Inferior parietal cortex (tissue), 1 donor: ENCODE measurements around the gene FHIT.

Experiments
- DNase-seq: peaks from one replicate; pipeline ENCODE4 v3.0.0-alpha.2; 2016; ENCODE audit errors: extremely low spot score

FHIT gene

DNA sequence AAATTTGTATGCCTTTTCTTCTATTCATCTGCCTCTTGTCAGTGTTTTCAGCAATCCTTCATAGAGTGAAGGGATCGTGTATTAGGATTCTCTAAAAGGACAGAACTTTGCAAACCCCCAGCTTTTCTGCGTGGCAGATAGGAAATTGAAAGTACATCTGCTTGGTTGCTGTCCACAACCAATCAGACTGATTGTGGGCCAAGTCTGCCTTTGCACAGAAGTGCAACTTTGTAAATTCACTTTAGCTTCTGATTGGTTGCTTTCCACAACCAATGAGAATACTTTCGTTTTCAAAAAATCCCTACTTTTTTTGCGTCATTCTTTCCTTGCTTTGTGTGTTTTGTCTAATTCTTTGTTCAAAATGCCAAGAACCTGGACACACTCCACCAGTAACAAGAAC, 847.4 kb downstream of the FHIT start:
- DNase-seq = no peak

DNA sequence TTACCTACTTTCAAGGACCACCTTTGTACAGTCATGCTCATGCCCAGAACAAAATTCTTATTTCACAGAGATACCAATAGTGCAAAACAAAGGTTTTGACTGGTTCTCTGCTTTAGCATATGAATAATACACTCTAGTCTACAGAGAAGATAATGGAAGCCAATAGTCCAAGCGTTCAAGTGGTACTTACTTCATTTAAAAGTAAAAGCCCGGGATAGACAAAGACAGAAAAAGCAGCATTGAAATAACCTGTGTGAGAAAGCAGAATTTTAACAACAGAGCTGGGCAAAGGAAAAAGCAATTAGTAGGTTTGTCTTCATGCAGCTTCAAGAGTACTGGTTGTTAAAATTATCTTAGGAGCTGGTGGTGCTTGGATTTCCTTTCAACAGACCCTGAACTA, 848.3 kb downstream of the FHIT start:
- DNase-seq = no peak

DNA sequence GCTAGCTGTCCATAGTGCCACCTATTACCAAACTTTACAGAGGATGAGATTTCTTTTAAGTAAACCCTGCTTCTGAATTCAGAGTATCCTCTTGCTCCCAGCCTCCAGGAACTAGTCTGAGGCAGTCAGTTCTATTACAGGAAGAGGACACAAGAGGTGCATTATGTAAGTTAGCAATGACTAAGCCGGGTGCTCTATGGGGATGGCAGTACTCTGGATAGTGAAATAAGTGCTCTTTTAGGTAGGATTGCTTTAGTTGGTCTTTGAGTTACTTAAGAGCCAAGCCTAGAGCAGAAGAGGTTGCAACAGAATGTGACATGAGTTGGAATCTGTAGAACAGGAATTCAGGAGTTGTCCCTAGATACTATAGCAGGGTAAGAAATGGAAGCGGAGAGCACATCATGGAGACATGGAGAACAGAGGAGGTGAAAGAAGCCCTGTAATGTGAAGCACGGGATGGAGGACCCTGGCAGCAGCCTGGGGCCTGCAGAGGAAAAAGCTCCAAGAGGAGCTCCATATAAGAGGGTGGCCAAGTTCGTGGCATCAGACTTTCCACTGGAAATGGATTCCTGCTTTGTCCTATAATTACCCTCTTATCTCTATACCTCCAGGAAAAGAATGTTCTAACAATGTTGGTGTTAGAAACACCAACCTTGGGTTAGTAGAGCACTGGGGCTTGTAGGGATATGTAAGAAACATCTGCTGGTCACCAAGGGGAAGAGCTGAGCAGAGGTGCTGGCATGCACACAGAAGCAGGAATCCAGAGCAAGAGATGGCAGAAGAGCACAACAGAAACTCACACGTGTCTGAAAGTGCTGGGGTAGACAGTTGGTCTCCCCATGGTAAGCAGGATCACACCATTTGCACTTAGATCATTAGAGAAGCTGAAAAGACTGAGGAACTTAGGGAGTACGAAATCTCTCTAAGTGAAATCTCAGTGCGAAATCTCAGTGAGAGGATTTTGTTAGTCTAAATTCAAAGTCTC, 851.1 kb downstream of the FHIT start:
- no peak for DNase-seq

DNA sequence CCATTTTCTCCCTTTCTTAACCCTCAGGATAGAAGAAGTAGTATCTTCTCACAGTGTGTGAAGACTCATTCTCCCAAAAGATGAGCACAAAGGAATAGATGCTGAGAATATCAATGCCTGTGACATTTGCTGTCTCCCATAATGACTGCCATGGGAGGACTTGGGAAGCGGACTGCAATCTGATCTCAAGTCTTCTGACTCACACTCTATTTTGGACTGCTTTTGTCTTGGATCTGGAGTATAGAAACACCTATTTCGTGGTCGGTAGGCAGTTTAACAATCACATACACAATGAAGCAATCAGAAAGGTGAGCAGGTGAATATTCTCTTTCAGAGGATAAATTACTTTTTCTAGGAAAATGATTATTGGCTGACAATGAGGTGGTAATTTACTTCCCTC, 852.0 kb downstream of the FHIT start:
- DNase-seq = no peak

DNA sequence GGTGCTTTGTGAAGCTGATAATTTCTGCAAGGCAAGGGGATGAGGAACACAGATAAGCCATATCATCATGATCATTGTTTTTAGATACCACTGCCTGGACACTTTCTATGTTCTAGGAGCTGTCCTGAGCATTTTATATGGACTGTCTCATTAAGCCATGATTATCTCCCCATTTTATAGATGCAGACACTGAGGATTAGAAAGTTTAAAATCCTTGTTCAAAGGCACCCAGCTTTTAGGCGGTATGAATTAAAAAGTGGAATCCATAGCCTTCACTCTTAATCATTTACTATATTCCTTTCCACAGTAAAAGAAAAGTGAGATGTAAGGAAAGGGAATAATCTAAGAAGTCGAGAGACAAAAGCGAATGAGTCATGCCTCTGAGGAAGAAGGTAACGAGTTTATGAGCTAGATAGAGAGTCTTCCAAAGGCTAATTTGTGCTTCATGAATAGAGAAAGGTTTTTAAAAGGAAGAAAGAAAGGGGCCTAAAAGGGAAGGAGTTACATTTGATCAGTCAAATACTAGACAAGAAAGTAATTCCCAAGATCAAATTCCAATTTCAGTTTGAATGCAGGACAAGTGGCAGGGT, 856.0 kb downstream of the FHIT start:
- DNase-seq = no peak

DNA sequence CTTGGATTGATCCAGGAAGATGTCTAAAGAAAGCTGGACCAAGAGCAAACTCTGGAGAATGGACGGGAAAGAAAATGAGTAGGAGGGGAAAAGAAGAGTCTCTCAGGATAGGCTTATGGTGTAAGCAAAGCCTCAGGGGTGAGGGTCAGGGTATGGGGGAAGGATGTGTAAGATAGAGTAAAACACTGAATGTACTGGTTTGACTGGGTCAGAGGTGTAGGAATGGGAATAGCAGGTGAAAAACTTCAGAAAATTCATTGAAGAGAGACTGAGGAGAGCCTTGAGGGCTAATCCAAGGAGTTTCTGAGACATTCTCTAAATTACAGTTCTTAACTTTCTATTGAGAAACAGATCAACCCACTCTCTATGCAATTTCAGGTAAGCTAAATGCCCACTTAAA, 857.3 kb downstream of the FHIT start:
- DNase-seq = no peak

DNA sequence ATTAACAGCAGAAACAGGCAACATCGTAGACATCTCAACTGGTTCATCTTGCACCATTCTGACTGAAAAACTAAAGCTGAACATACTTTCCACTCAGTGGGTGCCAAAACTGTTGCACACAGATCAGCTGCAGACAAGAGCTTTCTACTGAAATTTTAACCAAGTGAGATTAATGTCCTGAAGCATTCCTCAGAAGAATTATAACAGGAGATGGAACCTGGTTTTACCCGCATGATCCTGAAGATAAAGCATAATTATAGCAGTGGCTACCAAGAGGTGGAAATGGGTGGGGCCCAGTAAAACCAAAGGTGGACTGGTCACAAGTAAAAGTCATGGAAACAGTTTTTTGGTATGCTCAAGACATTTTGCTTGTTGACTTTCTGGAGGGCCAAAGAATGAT, 858.8 kb downstream of the FHIT start:
- DNase-seq = no peak

DNA sequence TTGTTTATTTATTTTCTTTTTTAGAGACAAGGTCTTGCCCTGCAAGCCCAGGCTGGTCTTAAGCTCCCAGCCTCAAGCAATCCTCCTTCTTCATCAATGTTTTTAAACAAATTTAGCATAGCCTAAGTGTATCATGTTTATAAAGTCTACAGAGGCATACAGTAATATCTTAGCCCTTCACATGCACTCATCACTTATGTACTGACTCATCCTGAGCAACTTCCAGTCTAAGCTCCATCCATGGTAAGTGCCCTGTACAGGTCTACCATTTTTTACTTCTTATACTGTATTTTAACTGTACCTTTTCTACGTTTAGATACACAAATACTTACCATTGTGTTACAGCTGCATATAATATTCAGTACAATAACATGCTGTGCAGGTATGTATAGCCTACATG, 860.0 kb downstream of the FHIT start:
- no peak for DNase-seq

DNA sequence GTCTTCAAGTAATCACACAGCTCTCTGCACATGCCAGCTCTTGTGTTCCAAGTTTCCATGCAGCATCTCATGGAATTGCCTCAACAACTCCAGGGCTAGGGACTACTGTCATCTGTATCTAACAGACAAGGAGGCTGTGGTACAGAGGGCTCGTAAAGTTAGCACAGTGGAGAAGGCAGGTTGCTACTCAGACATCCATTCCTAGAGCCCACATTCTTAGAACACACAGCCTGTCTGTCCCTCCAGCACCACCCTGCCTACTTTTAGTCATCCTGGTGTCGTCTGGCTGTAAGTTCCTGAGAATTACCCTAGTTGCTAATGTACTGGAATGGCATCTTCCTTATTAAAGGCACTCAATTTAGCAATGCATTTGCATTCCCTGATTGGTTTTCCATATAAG, 862.5 kb downstream of the FHIT start:
- no peak for DNase-seq

DNA sequence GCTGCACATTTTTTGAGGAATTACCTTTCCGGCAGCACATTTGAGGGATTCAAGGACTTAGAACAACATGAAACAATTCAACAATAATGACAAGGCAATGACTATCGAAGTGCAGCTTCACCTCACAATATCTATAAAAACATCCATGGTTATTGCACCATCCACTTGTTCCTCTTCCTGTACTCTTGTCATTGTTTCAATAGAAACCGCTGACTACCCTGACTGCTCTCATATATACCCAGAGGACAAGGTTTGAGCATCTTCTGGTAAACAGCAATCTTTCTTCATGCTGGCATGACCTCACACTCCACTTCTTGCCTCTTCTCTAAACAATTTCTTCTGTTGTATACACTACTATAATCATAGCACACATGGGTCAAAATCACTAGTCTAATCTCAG, 864.9 kb downstream of the FHIT start:
- DNase-seq = no peak

DNA sequence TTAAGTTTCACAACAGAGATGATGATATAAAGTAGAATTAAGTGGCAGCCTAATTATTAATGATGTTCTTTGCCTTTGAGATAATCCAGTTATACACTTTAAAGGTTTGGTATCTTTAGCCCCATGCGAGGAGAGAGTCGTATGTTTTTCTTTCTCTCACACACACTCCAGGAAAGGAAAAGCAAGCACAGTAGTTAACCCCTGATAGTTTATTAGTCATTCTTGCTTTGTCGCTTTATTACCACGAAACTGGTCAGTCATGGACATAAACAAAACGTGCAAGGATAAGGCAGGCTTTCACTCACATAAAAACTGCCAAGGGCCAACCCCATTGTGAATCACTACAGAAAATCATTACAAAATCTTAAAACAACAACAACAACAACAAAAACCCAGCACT, 866.9 kb downstream of the FHIT start:
- no peak for DNase-seq

DNA sequence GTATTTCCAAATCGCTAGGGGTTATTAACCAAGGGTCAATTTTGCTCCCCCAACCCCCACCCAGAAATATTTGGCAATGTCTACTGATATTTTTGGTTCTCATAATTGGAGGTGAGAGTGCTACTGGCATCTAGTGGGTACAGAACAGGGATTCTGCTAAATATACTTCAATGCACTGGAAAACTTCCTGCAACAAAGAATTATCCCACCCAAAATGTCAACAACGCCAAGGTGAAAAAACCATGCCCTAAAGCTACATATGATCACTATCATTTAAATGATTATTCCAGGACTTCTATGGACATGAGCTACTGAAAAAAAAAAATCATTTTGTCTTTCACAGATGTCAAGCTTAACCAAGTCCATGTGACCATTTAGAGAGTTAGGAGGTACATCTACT, 867.9 kb downstream of the FHIT start:
- no peak for DNase-seq

DNA sequence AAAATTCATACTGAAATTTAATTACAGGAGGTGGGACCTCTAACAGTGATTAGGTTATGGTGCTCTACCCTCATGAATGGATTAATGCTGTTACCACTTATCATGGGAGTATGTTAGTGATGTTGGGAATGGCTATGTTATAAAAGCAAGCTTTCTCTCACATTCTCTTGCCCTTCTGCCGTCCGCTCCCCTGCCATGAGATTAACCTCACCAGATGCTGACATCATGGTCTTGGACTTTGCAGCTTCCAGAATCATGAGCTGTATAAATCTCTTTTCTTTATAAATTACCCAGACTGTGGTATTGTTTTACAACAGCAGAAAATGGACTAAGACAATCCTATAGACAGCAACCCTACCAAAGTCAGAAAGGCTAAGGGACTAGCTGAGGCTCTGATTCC, 884.8 kb downstream of the FHIT start:
- no peak for DNase-seq

DNA sequence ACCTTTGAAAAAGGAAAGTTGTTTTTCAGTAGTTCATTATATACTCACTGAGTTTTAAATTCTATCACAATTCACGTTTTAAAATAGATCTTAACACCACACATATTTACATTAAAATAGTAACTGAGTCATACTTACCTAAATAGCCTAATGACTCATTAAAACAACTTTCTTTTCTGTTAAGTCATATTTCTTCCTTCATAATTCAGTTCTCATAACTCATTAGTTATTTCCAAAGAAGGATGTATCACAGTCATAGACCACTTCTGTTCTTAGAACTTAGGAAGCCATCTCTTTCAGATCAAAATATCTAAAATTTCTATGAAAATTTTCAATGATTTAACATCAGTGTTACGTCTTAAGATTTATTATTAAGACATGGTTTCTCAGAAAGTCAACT, 885.9 kb downstream of the FHIT start:
- no peak for DNase-seq

DNA sequence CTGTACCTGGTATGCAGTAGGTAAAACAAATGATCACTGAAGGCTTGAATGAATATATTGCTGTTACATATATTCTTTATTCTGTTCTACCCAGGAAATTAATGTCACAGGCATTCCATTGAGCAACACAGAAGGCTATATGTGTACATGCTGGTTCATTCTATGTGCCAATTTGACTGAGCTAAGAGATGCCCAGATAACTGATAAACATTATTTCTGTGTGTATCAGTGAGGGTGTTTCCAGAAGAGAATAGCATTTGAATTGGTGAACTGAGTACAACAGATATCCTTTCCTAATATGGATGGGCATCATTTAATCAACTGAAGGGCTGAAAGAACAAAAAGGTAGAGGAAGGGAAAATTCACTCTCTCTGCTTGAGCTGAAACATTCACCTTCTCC, 886.8 kb downstream of the FHIT start:
- DNase-seq = no peak

DNA sequence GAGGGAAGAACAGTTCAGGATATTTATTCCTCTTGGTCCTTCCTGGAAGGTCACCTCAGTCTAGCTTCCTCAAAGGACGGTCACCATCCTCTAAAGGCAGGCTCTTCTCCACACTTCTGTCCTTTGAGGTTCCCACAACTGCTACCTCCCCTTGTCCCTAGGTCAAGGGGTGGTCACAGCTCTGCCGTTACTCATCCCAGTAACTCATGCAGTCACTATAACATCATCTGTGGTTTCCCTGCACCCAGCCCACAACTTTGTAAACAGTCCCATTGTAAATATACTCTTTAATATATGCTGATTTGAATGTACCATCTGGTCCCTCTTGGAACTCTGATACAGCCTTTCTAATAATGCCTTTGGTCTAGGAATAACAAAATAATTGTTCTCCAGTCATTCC, 887.4 kb downstream of the FHIT start:
- no peak for DNase-seq

DNA sequence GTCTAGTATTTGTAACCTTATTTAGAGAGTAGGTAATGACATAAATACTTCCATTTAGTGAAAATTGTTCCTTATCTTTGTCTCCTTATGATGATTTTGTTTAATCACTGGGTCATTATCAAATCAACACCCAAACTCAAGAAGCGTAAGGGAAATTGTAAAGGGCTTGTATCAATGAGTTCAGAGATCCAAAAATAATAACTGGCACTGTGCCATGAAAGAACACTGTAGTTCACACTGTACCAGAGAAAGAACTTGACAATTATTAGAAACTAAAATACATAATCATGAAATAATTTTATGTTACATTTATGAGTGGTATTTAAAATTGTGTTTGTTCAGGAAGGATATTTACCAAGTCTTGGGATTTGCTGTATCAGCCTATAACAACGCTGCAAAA, 895.4 kb downstream of the FHIT start:
- DNase-seq = no peak

DNA sequence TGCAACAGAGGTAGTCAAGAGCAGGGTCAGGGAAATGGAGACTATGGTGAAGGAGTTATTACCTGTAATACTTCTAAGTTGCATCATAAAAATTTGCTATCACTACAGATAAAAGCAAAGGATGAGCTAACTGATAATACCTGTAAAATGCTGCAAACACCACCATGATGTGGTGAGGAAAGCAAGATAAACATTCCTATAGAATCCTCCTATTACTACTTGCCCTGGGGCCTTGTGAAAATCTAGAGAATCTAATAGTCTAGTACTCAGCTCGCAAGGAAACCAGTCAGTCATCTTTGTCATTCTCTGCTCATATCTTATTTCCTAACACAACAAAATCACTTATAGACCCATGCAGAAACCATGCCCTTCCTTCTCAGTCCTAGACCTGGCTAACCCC, 899.8 kb downstream of the FHIT start:
- no peak for DNase-seq

DNA sequence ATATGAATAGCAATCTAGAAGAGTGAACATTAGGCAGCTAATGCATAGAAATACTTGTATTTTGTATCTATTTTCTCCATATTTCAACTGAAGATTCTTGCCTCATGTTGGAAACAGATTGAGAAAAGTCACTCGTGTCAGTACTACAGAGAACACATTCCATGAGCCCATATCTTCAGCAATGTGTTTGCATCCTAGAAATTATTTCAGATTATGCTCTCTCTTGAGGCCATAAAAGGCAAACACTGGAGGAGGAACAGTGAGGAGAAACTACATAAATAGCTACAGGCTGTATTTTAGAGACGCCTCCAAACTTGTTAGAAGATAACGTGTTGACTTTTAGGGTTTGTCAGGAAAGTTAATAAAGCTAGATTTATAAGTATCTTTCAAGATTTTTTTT, 906.9 kb downstream of the FHIT start:
- DNase-seq = no peak

DNA sequence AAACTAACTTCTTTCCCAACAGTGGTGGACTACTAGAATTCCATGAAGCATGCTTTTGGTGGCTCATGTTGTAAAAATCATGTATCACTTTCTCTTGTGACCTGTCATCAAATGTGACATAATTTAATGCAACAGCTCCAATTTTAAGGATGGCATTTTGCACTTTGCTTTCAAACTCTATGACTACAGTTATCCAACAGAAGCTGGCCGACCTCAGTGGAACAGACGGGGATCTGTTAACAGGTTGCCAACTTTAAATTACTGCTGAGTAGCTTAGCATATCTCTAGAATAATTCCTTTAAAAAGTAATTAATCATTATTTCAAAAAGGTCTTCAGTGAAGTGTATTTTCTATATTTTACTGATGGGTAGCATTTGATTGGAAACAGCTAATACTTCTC, 907.4 kb downstream of the FHIT start:
- no peak for DNase-seq

DNA sequence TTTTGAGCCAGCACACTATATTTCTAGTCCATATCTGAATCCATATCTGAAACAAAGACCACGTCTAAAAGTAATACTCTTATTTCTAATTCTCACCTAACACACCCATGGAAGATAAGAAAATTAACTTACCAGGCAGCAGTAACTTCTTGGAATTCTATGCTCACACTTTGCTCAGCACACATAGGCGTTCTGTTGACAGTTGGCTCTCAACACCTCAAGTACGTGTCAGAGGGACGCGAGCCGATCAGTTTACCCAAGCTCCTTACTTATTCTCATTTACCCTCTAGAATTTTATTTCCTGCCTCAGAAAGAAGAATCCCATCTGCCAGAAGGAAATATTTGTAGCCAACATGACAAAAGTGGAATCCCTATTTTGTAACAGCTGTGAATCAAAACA, 911.9 kb downstream of the FHIT start:
- DNase-seq = no peak

DNA sequence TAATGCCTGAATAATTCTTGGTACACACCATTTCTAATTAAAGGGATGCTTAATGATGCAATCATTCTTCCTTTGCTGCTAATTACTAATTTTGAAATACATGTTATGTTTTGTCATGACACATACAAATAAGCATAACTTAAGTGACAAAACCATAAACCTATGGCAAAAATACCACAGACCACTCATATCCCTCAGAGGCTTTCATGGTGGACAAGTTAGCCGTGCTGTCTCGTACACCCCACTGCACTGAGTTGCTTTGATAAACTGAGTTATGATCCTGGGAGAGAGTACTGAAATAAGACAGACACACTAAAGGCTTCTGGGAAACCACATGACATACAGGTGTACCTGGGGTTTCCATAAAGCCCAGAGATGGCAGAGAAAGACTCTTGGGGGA, 913.8 kb downstream of the FHIT start:
- DNase-seq = no peak

DNA sequence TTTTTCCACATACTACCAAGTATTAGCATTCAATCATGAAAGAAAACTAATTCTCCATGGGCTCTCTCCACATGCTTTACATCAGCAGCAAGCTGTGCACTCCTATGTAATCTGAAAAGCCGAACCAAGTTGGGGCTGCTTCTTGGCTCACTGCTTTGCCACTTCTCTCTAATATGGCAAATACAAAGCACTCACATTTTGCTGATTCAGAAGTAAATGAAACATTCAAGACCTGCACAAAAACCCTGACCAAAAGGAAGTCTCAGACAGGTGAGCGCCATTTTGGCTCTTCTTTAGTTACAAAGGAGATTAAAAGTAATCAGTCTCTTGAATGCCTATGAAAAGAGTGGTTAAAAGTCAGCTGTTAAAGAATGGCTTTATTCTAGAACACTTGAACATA, 915.2 kb downstream of the FHIT start:
- DNase-seq = no peak

DNA sequence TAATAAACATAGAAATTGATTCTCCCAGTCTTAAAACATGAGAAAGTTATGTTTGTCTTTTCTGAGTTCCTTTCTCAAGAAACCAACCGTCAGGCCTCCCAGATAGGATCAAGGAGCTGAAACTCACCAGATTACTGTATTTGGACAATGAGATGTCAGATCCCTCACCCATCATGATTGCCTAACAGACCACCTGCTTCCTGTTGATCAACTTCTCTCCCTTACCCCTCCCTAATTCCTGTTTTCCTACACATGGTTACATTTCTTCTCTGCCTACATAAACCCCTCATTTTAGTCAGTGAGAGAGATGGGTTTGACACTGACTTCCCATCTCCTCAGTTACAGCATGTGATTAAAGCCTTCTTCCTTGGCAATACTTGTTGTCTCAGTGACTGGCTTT, 917.5 kb downstream of the FHIT start:
- DNase-seq = no peak
